Psoas muscle (tissue), 8 donors: ENCODE measurements around the gene NPFF. TPM values are rescaled to one million over a fixed set of nuclear protein-coding genes. Genes with fewer than 3 reads are reported as not detected.
A peak's percentile ranks its signal among the peaks of the same experiment; 100 is the strongest.
"Not testable (repeated sequence)": the region's sequence is repeated elsewhere in the genome, so short reads cannot be mapped to it uniquely, and the experiment has no call there.

Experiments
- ATAC-seq, 4 donors: fragments of 200-7000 bp; cut with Tn5 transposase; one replicate each; pipeline ENCODE4 v1.9.1; 2020; ENCODE audit warnings: moderate library complexity in 3 of 4, mild to moderate bottlenecking in 2 of 4
- DNase-seq, 2 donors: peaks; one replicate each; pipeline ENCODE4 v3.0.0-alpha.2; 2020
- H3K27ac ChIP-seq: fragments of 200-600 bp; one replicate; pipeline ENCODE4 v1.8.0; 2022
- H3K27me3 ChIP-seq, 3 donors: fragments of 200-600 bp in 1 of 3; one replicate each; pipeline versions ENCODE4 v1.6.1 to v1.8.0; 2013 to 2022; ENCODE audit warnings: low read length in 2 of 3, mild to moderate bottlenecking in 2 of 3, moderate library complexity in 1 of 3; ENCODE audit not compliant: insufficient read depth in 3 of 3
- H3K36me3 ChIP-seq, 2 donors: fragments of 200-600 bp in 1 of 2; one replicate each; pipeline versions ENCODE4 v1.6.1 to v1.8.0; 2013 to 2022; ENCODE audit warnings: low read depth in 1 of 2, mild to moderate bottlenecking in 1 of 2, moderate library complexity in 1 of 2; ENCODE audit not compliant: insufficient read depth in 1 of 2
- H3K4me1 ChIP-seq: fragments of 200-600 bp; one replicate; pipeline ENCODE4 v1.8.0; 2022
- H3K4me3 ChIP-seq: fragments of 200-600 bp; one replicate; pipeline ENCODE4 v1.8.0; 2022; ENCODE audit warnings: mild to moderate bottlenecking
- H3K9me3 ChIP-seq: fragments of 200-600 bp; one replicate; pipeline ENCODE4 v1.8.0; 2022
- CTCF ChIP-seq: fragments of 200-600 bp; IDR thresholded peaks from one replicate; pipeline ENCODE4 v1.8.0; 2022; ENCODE audit warnings: antibody characterized with exemption
- WGBS, 3 donors: extraction: QIAGEN DNeasy Blood & Tissue Kit; methylation state at CpG; one replicate each; pipeline versions ENCODE4 v1.1.6 to v1.1.7; 2013; 5-methylcytosine and 5-hydroxymethylcytosine counted together
- intact Hi-C, 2 donors: fragments of 100-400 bp; cut with DNase I; formaldehyde crosslinking; loops; one replicate each; pipeline versions ENCODE4 v1.11.0 to v1.14.2; 2022
- long read RNA-seq, 2 donors: library from polyadenylated mRNA; unstranded; transcript quantifications; one replicate each; pipeline ENCODE4 v2.0.0, GENCODE V29; 2021
- polyA plus RNA-seq, 3 donors: library from polyadenylated mRNA; stranded (reverse); fragments of 200-250 nt; gene quantifications; one replicate each; pipeline ENCODE4 v1.2.3, GENCODE V29; 2013
- total RNA-seq, 4 donors: library from RNA; stranded (reverse); fragmentation: NEBNext Ultra II Directional in 2 of 4; extraction: Animal tissue kit (Norgen Biotek cat#: 25700) in 2 of 4; gene quantifications; one replicate each; pipeline versions ENCODE4 v1.2.1 to v1.2.4, GENCODE V29; 2021 to 2023
- donor health status: healthy with polysubstance abuse.
- donor health status: DM: no; HTN: no; CAD: no; lungs with moderate emphysema.
- donor health status: Bipolar disorder and iron deficiency.
- donor health status: healthy.
- donor health status: DM: yes; HTN: yes; CAD: no.
- donor health status: DM: no; HTN: no; CAD: no.
- donor health status: DM: no; HTN: no; CAD: no.
- donor health status: DM: yes; HTN: yes; CAD: no.

The NPFF gene, protein sequence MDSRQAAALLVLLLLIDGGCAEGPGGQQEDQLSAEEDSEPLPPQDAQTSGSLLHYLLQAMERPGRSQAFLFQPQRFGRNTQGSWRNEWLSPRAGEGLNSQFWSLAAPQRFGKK
- total RNA-seq: not detected
- polyA plus RNA-seq: not detected
- long read RNA-seq, donor 1: 0 reads
- long read RNA-seq, donor 2: 0 reads

DNA sequence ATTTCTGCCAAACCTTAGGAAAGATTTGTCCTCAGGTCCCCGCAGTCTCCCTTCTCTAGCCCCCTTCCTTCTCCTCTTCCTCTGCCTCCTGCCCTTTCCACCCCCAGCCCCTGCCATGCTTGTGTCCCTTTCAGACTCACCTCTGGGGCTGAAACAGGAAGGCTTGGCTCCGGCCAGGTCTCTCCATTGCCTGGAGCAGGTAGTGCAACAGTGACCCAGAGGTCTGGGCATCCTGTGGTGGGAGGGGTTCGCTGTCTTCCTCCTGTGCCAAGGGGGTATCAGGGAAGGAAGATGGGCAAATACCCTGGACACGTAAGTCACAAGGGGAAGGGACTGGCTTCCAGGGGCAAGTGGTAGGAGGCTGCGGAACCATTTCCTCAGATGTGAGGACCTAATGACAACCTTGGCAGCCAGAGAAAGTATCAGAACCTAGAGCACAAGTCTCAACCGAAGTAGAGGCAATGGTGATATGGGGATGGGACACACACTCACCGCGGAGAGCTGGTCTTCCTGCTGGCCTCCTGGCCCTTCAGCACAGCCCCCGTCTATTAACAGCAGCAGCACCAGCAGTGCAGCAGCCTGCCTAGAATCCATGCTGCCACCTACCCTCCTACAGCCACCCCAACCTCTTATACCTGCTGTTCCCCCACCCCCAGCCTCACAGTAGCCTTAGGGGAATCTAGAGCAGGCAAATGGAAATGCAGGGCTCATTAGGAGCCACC lies at the start of gene NPFF:
NPFF (minus strand) TSS at position 604 of the 722 bp plus-strand sequence; CDS start at position 594, 10 bp downstream.
- no peak for TF ChIP-seq CTCF
- WGBS, 3 donors: 79 to 87% (median 86%) methylated on average over 9 of the region's 9 CpGs
- peaks cover 0 to 58% of the 10 kb centered on the region in 2 donors for H3K36me3 ChIP-seq
- no peak within 1 kb of the TSS for H3K27ac ChIP-seq
- H3K4me3 ChIP-seq: no peak within 1 kb of the TSS
- ATAC-seq (no peak), DNase-seq (no peak)
- H3K9me3 ChIP-seq: no peaks in the 10 kb centered on the region
- intact Hi-C loops: loop anchor here in 1 of 2 donors (5.0 kb wide), 1 partner anchor 155 kb away; no protein-coding TSS in a partner anchor
- peaks cover 16% of the 10 kb centered on the region for H3K4me1 ChIP-seq
- no peaks in the 10 kb centered on the region for H3K27me3 ChIP-seq

GRCh38 chr12:53552361-53553327 lies 45.4 kb upstream of the NPFF start:
- Histone ChIP-seq H3K4me3 (no peak overlapping the region), H3K36me3 (peaks cover 0 to 43% of the 10 kb centered on the region in 2 donors), H3K27ac (no peak overlapping the region), H3K4me1 (no peaks in the 10 kb centered on the region), H3K9me3 (no peaks in the 10 kb centered on the region), H3K27me3 (no peaks in the 10 kb centered on the region)
- intact Hi-C loops: no loop called here
- ATAC-seq: no peak
- no peak for TF ChIP-seq CTCF
- 73 to 79% (median 74%) methylated on average over 13 to 14 of the region's 14 CpGs for WGBS, 3 donors
- DNase-seq: no peak

DNA sequence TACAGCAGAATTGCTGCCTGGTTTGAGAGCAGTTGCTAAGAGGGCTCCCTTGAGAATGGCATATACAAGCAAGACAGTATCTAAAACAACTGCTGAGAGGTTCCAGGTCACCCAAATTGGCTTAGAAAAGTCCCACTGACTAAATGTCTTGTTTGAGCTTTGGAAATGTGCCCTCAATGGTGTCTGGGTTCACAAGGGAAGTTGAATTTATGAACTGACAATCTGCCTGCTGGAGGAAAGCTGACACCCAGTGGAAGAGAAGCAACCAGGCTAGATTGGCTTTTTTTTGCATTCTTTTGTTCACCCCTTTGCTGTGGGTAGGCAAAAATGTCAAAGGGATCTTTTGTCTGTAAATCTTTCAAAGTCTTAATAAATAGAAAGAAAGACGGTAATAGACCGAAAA lies 44.6 kb upstream of the NPFF start:
- no peaks in the 10 kb centered on the region for H3K9me3 ChIP-seq
- 78 to 94% (median 85%) methylated on average over 2 of the region's 2 CpGs for WGBS, 3 donors
- ATAC-seq (peak in 1 of 4 donors; percentile 17), DNase-seq (no peak)
- no peaks in the 10 kb centered on the region for H3K4me1 ChIP-seq
- intact Hi-C loops: no loop called here
- H3K27me3 ChIP-seq: no peaks in the 10 kb centered on the region
- no peak overlapping the region for H3K4me3 ChIP-seq
- no peak overlapping the region for H3K27ac ChIP-seq
- H3K36me3 ChIP-seq: peaks cover 0 to 43% of the 10 kb centered on the region in 2 donors
- TF ChIP-seq CTCF: no peak

- Histone ChIP-seq H3K36me3 (peaks cover 0 to 49% of the 10 kb centered on the region in 2 donors), H3K27me3 (no peaks in the 10 kb centered on the region), H3K9me3 (no peaks in the 10 kb centered on the region), H3K4me3 (no peak overlapping the region), H3K27ac (no peak overlapping the region), H3K4me1 (no peaks in the 10 kb centered on the region)
- ATAC-seq (peak in 3 of 4 donors; percentile 54 to 70 (median 69)), DNase-seq (no peak)
- intact Hi-C loops: no loop called here
- TF ChIP-seq CTCF: no peak
- WGBS, 3 donors: 70 to 95% (median 75%) methylated on average over 1 of the region's 1 CpG
These were observed 43.3 kb upstream of the NPFF start for GRCh38 chr12:53550595-53550994.

DNA sequence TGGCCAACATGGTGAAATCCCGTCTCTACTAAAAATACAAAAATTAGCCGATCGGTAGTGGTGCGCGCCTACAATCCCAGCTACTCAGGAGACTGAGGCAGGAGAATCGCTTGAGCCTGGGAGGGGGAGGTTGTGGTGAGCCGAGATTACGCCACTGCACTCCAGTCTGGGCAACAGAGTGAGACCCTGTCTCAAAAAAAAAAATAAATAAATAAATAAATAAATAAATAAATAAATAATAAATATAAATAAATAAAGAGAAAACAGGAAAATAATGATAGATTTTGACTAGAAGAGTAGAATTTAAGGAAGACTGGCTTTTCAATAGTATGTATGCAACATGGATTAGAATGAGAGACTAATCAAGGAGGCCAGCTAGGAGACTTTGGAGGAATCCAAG lies 42.8 kb upstream of the NPFF start:
- WGBS, 3 donors: 97 to 98% (median 98%) methylated on average over 8 of the region's 8 CpGs
- H3K4me1 ChIP-seq, DNase-seq, H3K27ac ChIP-seq, ATAC-seq, intact Hi-C loops, H3K4me3 ChIP-seq, H3K9me3 ChIP-seq, H3K27me3 ChIP-seq: not testable (repeated sequence)
- H3K36me3 ChIP-seq: peaks cover 0 to 54% of the 10 kb centered on the region in 2 donors

GRCh38 chr12:53548354-53548753 lies 41.1 kb upstream of the NPFF start:
- H3K4me3 ChIP-seq, H3K9me3 ChIP-seq, H3K27me3 ChIP-seq, ATAC-seq, DNase-seq, H3K4me1 ChIP-seq, H3K27ac ChIP-seq, intact Hi-C loops: not testable (repeated sequence)
- peaks cover 4 to 63% of the 10 kb centered on the region in 2 donors for H3K36me3 ChIP-seq
- 95 to 98% (median 96%) methylated on average over 6 of the region's 6 CpGs for WGBS, 3 donors
